GM10248 (cell line): Measurements from ENCODE around the gene LCK.
"Not testable (repeated sequence)": the region's sequence is repeated elsewhere in the genome, so short reads cannot be mapped to it uniquely, and the experiment has no call there.

Experiments used
- CTCF ChIA-PET: fragments of 300-600 bp; sonication (Branson Sonifier 250); formaldehyde crosslinking; extraction: SDS; loops from one replicate; lab custom pipeline; 2021; ENCODE audit warnings: antibody characterized with exemption; lab: Yijun Ruan, JAX
- POLR2A ChIA-PET: fragments of 350-650 bp; sonication (Branson Sonifier 250); formaldehyde crosslinking; extraction: SDS; loops from one replicate; lab custom pipeline; 2020; ENCODE audit warnings: antibody characterized with exemption; lab: Yijun Ruan, JAX
- DNase-seq: peaks from one replicate; pipeline ENCODE4 v3.0.0; 2012; ENCODE audit errors: extremely low spot score
- CTCF ChIP-seq: IDR thresholded peaks from 2 replicates; pipeline ENCODE4 v1.5.1; 2012; ENCODE audit warnings: mild to moderate bottlenecking, low read depth; ENCODE audit errors: extremely low read depth, missing control alignments, control extremely low read depth

LCK gene

GRCh38 chr1:32272557-32273390 is 21.7 kb downstream of the LCK start:
- no peak for DNase-seq
- ChIA-PET CTCF (interaction anchor here (1.3 to 1.5 kb wide), 2 partner anchors 24 kb away, joined by 3 to 5 read pairs; no protein-coding TSS in a partner anchor), POLR2A (no interaction called here)
- TF ChIP-seq CTCF, result no peak

- DNase-seq, result peak; percentile 32
- no peak for TF ChIP-seq CTCF
- ChIA-PET CTCF (interaction anchor here (1.3 kb wide), 1 partner anchor 25 kb away, joined by 5 read pairs; no protein-coding TSS in a partner anchor), POLR2A (no interaction called here)
These were observed 22.5 kb downstream of the LCK start for GRCh38 chr1:32273391-32274208.

- no peak for DNase-seq
- CTCF ChIA-PET, result no interaction called here
- POLR2A ChIA-PET, result no interaction called here
- no peak for TF ChIP-seq CTCF
These were observed 23.7 kb downstream of the LCK start for GRCh38 chr1:32274646-32275340.

GRCh38 chr1:32275424-32275823 is 24.4 kb downstream of the LCK start:
- ChIA-PET POLR2A (no interaction called here), CTCF (interaction anchor here (4.4 kb wide), 1 partner anchor 28 kb away, joined by 12 read pairs; no protein-coding TSS in a partner anchor)
- no peak for TF ChIP-seq CTCF
- DNase-seq, result no peak

- CTCF ChIA-PET, result interaction anchor here (1.1 to 4.4 kb wide), 4 partner anchors 28 to 60 kb away, joined by 3 to 12 read pairs (median 3); partner anchors contain the start of gene MARCKSL1
- POLR2A ChIA-PET, result interaction anchor here (0.6 to 1.6 kb wide), 2 partner anchors 52 to 60 kb away, joined by 3 to 5 read pairs; partner anchors contain the start of gene MARCKSL1
- TF ChIP-seq CTCF, result no peak
- DNase-seq, result no peak
These were observed 25.1 kb downstream of the LCK start for GRCh38 chr1:32276032-32276782.

GRCh38 chr1:32284777-32285176 is 33.7 kb downstream of the LCK start:
- POLR2A ChIA-PET, DNase-seq: not testable (repeated sequence)
- CTCF ChIA-PET, result interaction anchor here (1.0 kb wide), 1 partner anchor 36 kb away, joined by 3 read pairs; no protein-coding TSS in a partner anchor
